Measurements from ENCODE around the gene C1QB.
A peak's percentile ranks its signal among the peaks of the same experiment; 100 is the strongest.
"Not testable (repeated sequence)": the region's sequence is repeated elsewhere in the genome, so short reads cannot be mapped to it uniquely, and the experiment has no call there.

Gene C1QB

DNA sequence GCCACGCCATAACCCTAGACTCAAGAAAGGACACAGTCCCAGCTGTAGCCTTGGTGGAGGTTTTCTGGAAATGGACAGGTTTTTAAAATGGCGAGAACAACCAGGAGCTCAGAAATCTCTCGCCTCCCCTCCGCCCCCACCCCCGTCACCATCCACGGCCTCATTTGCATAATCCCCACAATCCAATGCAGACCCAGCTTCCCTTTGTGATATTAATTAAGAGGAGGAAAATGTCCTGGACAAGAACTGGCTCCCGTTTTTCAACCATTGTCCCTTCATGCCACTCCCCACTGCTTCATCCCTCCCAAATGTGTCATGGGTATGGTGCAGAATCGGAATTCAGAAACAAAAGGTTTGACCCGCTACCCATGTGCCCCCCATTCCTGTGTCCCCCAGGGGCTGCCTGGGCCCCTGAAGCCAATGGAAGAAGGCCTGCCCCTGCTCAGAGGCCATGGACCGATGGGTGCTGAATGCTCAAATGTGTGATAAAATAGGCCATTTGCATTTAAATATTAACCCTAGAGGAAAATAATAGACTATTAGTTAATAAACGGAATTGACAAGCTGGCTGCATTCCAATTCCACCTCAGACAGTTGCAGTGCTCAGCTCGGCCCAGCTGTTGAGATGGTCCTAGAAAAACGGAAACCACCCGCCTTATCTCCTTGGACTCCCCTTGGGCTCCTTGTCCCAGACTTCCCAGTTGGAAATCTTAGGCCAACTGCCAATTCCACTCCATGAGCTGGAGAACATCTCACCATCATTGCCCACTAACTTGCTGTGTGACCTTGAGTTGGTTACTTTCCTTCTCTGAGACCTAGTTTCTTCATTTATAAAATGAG is 46.9 kb downstream of the C1QB start:
- no peak for DNase-seq

DNA sequence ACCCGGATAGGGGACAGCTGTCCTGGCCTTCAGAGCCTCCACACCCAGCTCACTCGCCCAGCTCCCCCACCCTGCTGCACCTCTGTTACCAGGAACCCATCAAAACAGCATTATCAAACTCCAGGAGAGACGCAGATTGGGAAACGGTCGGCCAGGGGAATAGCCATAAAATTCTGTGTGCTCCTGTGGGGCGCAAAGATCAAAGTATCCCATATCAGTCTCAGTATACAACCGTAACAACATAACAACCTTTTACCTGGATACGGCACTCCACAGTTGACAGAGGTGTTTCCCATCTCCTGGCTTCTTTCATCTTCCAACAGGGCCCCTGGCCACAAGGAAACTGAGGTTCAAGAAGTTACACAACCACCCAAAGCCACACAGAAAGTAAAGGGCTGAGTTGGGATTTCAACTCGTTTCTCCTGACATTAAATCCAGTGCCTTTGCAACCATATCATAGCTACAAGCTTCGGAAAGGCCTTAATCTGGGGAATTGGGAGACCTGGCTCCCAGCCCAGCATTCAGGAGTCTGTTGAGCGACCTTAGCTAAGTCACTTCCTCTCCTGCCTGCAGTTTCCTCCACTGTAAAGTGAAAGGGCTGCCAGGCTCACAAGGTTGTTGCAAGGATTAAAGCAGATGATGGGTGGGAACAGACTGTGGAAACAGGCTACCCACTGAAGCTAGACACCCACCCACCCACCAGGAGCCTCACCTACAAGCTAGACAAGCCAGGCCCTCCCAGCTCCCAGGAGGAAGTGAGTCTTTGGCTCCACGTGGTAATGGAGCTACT is 49.5 kb downstream of the C1QB start:
- DNase-seq: no peak

DNA sequence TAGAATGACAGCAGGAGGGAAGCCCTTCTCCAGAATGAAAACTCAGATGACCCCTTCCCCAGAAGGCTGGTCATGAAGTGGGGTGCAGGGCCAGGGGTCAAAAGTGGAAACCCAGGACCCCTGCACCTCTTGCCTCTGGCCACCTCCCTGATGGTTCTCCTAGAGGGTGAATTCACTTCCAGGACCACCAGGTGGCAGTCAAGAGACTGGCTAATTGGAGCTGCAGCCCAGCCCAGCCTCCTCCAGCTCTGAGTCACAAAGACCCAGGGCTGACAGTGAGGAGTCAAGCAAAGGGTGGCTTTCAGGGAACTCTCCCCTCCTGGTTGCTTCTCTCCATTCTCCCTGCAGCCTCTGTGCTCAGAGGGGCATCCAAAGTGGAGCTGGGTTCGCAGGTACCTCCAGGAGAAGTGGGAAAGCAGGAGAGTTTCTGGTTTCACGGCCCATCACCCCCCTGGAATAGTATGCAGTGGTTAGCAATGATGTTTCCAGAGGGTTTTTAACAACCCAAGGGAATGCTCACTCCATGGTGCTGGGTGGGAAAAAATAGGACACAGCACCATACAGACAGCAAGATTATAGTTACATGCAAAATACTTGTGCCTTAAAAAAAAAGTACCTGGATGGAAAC is 51.5 kb downstream of the C1QB start:
- peak; percentile 82 to 85 for DNase-seq

DNA sequence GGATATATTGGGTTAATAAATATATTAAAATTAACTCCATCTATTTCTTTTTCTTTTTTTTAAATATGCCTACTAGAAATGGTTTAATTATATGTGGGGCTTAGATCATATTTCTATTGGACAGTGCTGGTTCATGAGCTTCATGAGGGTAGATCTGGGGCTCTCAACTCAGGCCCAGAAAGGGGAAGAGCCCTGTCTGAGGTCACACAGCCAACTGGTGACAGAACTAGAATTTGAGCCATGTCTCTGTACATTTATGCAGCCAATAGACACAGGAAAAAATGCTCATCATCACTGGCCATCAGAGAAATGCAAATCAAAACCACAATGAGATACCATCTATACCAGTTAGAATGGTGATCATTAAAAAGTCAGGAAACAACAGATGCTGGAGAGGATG is 52.5 kb downstream of the C1QB start:
- no peak for DNase-seq

DNA sequence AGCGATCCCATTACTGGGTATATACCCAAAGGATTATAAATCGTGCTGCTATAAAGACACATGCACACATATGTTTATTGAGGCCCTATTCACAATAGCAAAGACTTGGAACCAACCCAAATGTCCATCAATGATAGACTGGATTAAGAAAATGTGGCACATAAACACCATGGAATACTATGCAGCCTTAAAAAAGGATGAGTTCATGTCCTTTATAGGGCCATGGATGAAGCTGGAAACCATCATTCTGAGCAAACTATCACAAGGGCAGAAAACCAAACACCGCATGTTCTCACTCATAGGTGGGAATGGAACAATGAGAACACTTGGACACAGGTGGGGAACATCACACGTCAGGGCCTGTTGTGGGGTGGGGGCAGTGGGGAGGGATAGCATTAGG is 53.1 kb downstream of the C1QB start:
- not testable (repeated sequence) for DNase-seq

- DNase-seq: no peak
These were observed 55.7 kb downstream of the C1QB start for GRCh38 chr1:22708777-22709176.

GRCh38 chr1:22709227-22709626 is 56.2 kb downstream of the C1QB start:
- no peak for DNase-seq

- peak; percentile 58 to 59 for DNase-seq
These were observed 57.1 kb downstream of the C1QB start for GRCh38 chr1:22709891-22710700.

DNA sequence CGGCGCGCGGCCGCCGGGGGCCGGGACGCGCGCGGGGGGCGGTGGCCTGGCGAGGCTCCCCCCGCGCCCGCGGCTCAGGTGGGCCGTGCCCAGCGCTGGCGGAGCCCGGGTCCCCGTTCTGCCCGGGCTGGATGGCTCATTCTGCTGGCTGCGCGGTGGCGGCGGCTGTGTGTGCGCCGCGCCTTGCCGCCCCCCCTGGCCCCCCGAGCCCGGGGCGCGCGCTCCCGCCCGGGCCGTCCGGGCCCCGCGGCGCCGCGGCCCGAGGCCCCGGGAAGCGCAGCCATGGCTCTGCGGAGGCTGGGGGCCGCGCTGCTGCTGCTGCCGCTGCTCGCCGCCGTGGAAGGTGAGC is 57.6 kb downstream of the C1QB start, which contains the start of gene EPHB2:
TSS of gene EPHB2 (plus strand) at position 139 of the 349 bp plus-strand sequence. CDS start at position 283, 144 bp downstream.
- peak; percentile 45 to 59 for DNase-seq

- peak; percentile 15 to 24 for DNase-seq
These were observed 58.0 kb downstream of the C1QB start for GRCh38 chr1:22711071-22711470.
